ENCODE results near the gene SNAP47.

Gene SNAP47

GRCh38 chr1:227740401-227740960 is 5.2 kb downstream of the SNAP47 start:
- no peak overlapping the region for H3K4me3 ChIP-seq (ENCODE audit: low read length in 2 of 2)
- H3K9me3 ChIP-seq (ENCODE audit: control insufficient read depth in 2 of 2, low read length in 2 of 2): no peaks in the 10 kb centered on the region
- no peaks in the 10 kb centered on the region for H3K36me3 ChIP-seq (ENCODE audit: control insufficient read depth in 2 of 2, insufficient read depth in 2 of 2, low read length in 2 of 2)
- H3K27me3 ChIP-seq (ENCODE audit: control insufficient read depth in 1 of 2, insufficient read depth in 2 of 2, low read length in 2 of 2): no peaks in the 10 kb centered on the region
- H3K27ac ChIP-seq (ENCODE audit: low read length): no peak overlapping the region
- peaks cover 31% of the 10 kb centered on the region for H3K4me1 ChIP-seq (ENCODE audit: control insufficient read depth, insufficient read depth, low read length)
- H3K9ac ChIP-seq (ENCODE audit: low read length in 2 of 2): no peak overlapping the region

GRCh38 chr1:227741166-227741870 is 6.1 kb downstream of the SNAP47 start:
- H3K27me3 ChIP-seq (ENCODE audit: control insufficient read depth in 1 of 2, insufficient read depth in 2 of 2, low read length in 2 of 2): no peaks in the 10 kb centered on the region
- peaks cover 34% of the 10 kb centered on the region for H3K4me1 ChIP-seq (ENCODE audit: control insufficient read depth, insufficient read depth, low read length)
- H3K9me3 ChIP-seq (ENCODE audit: control insufficient read depth in 2 of 2, low read length in 2 of 2): no peaks in the 10 kb centered on the region
- H3K36me3 ChIP-seq (ENCODE audit: control insufficient read depth in 2 of 2, insufficient read depth in 2 of 2, low read length in 2 of 2): no peaks in the 10 kb centered on the region
- H3K9ac ChIP-seq (ENCODE audit: low read length in 2 of 2): no peak overlapping the region
- H3K4me3 ChIP-seq (ENCODE audit: low read length in 2 of 2): no peak overlapping the region
- H3K27ac ChIP-seq (ENCODE audit: low read length): no peak overlapping the region

- peaks cover 0 to 5% of the 10 kb centered on the region in 2 donors for H3K36me3 ChIP-seq (ENCODE audit: control insufficient read depth in 2 of 2, insufficient read depth in 2 of 2, low read length in 2 of 2)
- no peaks in the 10 kb centered on the region for H3K9me3 ChIP-seq (ENCODE audit: control insufficient read depth in 2 of 2, low read length in 2 of 2)
- H3K4me1 ChIP-seq (ENCODE audit: control insufficient read depth, insufficient read depth, low read length): peaks cover 43% of the 10 kb centered on the region
- H3K27me3 ChIP-seq (ENCODE audit: control insufficient read depth in 1 of 2, insufficient read depth in 2 of 2, low read length in 2 of 2): no peaks in the 10 kb centered on the region
- no peak overlapping the region for H3K9ac ChIP-seq (ENCODE audit: low read length in 2 of 2)
- peak overlapping the region; percentile 2 for H3K27ac ChIP-seq (ENCODE audit: low read length)
- H3K4me3 ChIP-seq (ENCODE audit: low read length in 2 of 2): no peak overlapping the region
Observed at GRCh38 chr1:227742738-227743715, 7.8 kb downstream of the SNAP47 start.

- Histone ChIP-seq H3K4me1 (ENCODE audit: control insufficient read depth, insufficient read depth, low read length) (peaks cover 56% of the 10 kb centered on the region), H3K9ac (ENCODE audit: low read length in 2 of 2) (no peak overlapping the region), H3K9me3 (ENCODE audit: control insufficient read depth in 2 of 2, low read length in 2 of 2) (no peaks in the 10 kb centered on the region), H3K27ac (ENCODE audit: low read length) (no peak overlapping the region), H3K27me3 (ENCODE audit: control insufficient read depth in 1 of 2, insufficient read depth in 2 of 2, low read length in 2 of 2) (no peaks in the 10 kb centered on the region), H3K36me3 (ENCODE audit: control insufficient read depth in 2 of 2, insufficient read depth in 2 of 2, low read length in 2 of 2) (peaks cover 0 to 9% of the 10 kb centered on the region in 2 donors), H3K4me3 (ENCODE audit: low read length in 2 of 2) (no peak overlapping the region)
Observed at GRCh38 chr1:227744668-227745067, 9.4 kb downstream of the SNAP47 start.

- Histone ChIP-seq H3K4me1 (ENCODE audit: control insufficient read depth, insufficient read depth, low read length) (peaks cover 66% of the 10 kb centered on the region), H3K4me3 (ENCODE audit: low read length in 2 of 2) (no peak overlapping the region), H3K36me3 (ENCODE audit: control insufficient read depth in 2 of 2, insufficient read depth in 2 of 2, low read length in 2 of 2) (peaks cover 0 to 9% of the 10 kb centered on the region in 2 donors), H3K27ac (ENCODE audit: low read length) (peak overlapping the region; percentile 96), H3K27me3 (ENCODE audit: control insufficient read depth in 1 of 2, insufficient read depth in 2 of 2, low read length in 2 of 2) (no peaks in the 10 kb centered on the region), H3K9me3 (ENCODE audit: control insufficient read depth in 2 of 2, low read length in 2 of 2) (no peaks in the 10 kb centered on the region), H3K9ac (ENCODE audit: low read length in 2 of 2) (no peak overlapping the region)
Observed at GRCh38 chr1:227745568-227746265, 10.5 kb downstream of the SNAP47 start.

- H3K27me3 ChIP-seq (ENCODE audit: control insufficient read depth in 1 of 2, insufficient read depth in 2 of 2, low read length in 2 of 2): no peaks in the 10 kb centered on the region
- no peak overlapping the region for H3K4me3 ChIP-seq (ENCODE audit: low read length in 2 of 2)
- no peak overlapping the region for H3K9ac ChIP-seq (ENCODE audit: low read length in 2 of 2)
- H3K27ac ChIP-seq (ENCODE audit: low read length): peak overlapping the region; percentile 96
- H3K36me3 ChIP-seq (ENCODE audit: control insufficient read depth in 2 of 2, insufficient read depth in 2 of 2, low read length in 2 of 2): peaks cover 3 to 9% of the 10 kb centered on the region in 2 donors
- peaks cover 64% of the 10 kb centered on the region for H3K4me1 ChIP-seq (ENCODE audit: control insufficient read depth, insufficient read depth, low read length)
- H3K9me3 ChIP-seq (ENCODE audit: control insufficient read depth in 2 of 2, low read length in 2 of 2): no peaks in the 10 kb centered on the region
Observed at GRCh38 chr1:227746676-227747075, 11.4 kb downstream of the SNAP47 start.

- peak overlapping the region; percentile 21 to 77 for H3K9ac ChIP-seq (ENCODE audit: low read length in 2 of 2)
- H3K4me3 ChIP-seq (ENCODE audit: low read length in 2 of 2): peak overlapping the region; percentile 61 to 64
- peak overlapping the region; percentile 96 for H3K27ac ChIP-seq (ENCODE audit: low read length)
- no peaks in the 10 kb centered on the region for H3K9me3 ChIP-seq (ENCODE audit: control insufficient read depth in 2 of 2, low read length in 2 of 2)
- H3K27me3 ChIP-seq (ENCODE audit: control insufficient read depth in 1 of 2, insufficient read depth in 2 of 2, low read length in 2 of 2): no peaks in the 10 kb centered on the region
- H3K4me1 ChIP-seq (ENCODE audit: control insufficient read depth, insufficient read depth, low read length): peaks cover 63% of the 10 kb centered on the region
- peaks cover 3 to 9% of the 10 kb centered on the region in 2 donors for H3K36me3 ChIP-seq (ENCODE audit: control insufficient read depth in 2 of 2, insufficient read depth in 2 of 2, low read length in 2 of 2)
Observed at GRCh38 chr1:227747382-227747781, 12.1 kb downstream of the SNAP47 start.

GRCh38 chr1:227747948-227748495 is 12.8 kb downstream of the SNAP47 start:
- Histone ChIP-seq H3K4me1 (ENCODE audit: control insufficient read depth, insufficient read depth, low read length) (peaks cover 63% of the 10 kb centered on the region), H3K36me3 (ENCODE audit: control insufficient read depth in 2 of 2, insufficient read depth in 2 of 2, low read length in 2 of 2) (peaks cover 3 to 9% of the 10 kb centered on the region in 2 donors), H3K9me3 (ENCODE audit: control insufficient read depth in 2 of 2, low read length in 2 of 2) (no peaks in the 10 kb centered on the region), H3K27ac (ENCODE audit: low read length) (peak overlapping the region; percentile 96), H3K9ac (ENCODE audit: low read length in 2 of 2) (peak overlapping the region; percentile 73 to 77), H3K4me3 (ENCODE audit: low read length in 2 of 2) (peak overlapping the region; percentile 61 to 64), H3K27me3 (ENCODE audit: control insufficient read depth in 1 of 2, insufficient read depth in 2 of 2, low read length in 2 of 2) (no peaks in the 10 kb centered on the region)

- Histone ChIP-seq H3K36me3 (ENCODE audit: control insufficient read depth in 2 of 2, insufficient read depth in 2 of 2, low read length in 2 of 2) (peaks cover 3 to 9% of the 10 kb centered on the region in 2 donors), H3K27me3 (ENCODE audit: control insufficient read depth in 1 of 2, insufficient read depth in 2 of 2, low read length in 2 of 2) (no peaks in the 10 kb centered on the region), H3K4me3 (ENCODE audit: low read length in 2 of 2) (peak overlapping the region; percentile 61 to 64), H3K9ac (ENCODE audit: low read length in 2 of 2) (peak overlapping the region; percentile 73 to 77), H3K27ac (ENCODE audit: low read length) (peak overlapping the region; percentile 96), H3K9me3 (ENCODE audit: control insufficient read depth in 2 of 2, low read length in 2 of 2) (no peaks in the 10 kb centered on the region), H3K4me1 (ENCODE audit: control insufficient read depth, insufficient read depth, low read length) (peaks cover 65% of the 10 kb centered on the region)
Observed at GRCh38 chr1:227748496-227749182, 13.4 kb downstream of the SNAP47 start.
